ENCODE measurements around the gene ADA.
"Not testable (repeated sequence)": the region's sequence is repeated elsewhere in the genome, so short reads cannot be mapped to it uniquely, and the experiment has no call there.

ADA gene

DNA sequence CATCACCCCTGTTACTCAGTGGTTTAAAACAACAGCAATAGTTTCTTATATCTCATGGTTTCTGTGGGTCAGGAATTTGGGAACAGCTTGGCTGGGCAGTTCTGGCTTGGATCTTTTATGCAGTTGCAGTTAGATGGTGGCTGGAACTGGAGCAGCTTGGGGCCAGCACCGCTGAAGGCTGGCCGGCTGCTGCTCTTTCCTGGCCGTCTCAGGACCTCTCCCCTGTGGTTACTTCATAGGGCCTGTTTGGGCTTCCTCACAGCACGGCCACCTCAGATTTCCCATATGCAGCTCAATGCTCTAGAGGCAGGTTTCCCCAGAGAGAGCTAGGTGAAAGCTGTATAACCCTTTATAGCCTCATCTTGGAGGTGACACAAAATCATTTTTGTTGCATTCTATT lies 53.6 kb downstream of the ADA start:
- no peak for DNase-seq

DNA sequence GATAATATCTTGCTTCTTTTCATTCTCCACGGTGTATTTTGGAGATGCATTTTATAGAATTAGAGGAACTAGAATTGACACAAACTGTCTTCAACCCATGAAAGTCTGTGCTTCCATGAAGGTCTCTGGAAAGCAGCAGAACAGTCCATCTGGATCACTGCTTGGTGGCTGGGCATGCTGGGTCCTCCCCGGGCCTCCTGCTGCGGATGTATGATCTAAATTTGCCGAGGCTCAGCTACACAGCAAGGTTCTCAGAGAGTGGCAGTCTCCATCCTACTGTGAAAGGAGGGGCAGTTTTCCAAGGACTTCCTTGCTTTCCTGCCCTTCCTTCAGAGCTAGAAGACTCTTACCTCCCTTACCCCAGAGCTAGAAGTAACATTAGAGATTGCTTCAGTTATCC lies 54.0 kb downstream of the ADA start:
- DNase-seq: no peak

DNA sequence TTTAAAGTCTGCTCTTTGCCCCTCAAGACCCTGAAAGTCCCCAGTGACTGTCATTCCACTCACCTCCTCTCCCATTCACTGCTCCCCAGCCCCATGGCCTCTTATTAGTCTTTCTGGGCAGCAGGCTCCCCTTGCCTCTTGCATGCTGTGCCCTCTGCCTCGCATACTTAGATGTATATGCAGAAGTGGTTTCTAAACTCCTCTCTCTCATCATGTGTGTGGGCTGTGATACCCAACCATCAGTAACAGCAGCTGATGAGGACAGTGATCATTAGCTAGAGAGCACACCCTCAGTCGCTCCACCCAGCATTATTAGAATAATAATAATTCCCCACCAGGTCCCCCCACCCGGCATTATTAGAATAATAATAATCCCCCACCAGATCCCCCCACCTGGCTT lies 54.6 kb downstream of the ADA start:
- no peak for DNase-seq

DNA sequence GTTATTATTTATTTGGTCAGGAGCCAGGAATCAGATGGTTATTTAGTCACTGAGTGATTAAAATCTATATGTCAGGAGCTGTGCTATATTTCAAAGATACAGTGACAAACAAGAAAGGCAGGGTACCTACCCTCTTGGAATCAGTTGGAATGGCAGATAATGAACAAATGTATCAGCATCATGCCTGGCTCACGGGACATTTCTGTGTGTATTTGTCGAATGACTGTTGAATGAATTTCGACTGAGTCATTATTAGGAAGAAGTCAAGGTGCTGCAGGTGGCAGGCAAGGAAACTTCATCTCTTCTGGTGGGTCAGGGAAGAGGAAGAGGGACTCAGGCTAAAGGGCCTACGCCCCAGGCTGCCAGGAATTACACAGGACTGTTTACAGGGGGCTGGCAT lies 55.5 kb downstream of the ADA start:
- no peak for DNase-seq

DNA sequence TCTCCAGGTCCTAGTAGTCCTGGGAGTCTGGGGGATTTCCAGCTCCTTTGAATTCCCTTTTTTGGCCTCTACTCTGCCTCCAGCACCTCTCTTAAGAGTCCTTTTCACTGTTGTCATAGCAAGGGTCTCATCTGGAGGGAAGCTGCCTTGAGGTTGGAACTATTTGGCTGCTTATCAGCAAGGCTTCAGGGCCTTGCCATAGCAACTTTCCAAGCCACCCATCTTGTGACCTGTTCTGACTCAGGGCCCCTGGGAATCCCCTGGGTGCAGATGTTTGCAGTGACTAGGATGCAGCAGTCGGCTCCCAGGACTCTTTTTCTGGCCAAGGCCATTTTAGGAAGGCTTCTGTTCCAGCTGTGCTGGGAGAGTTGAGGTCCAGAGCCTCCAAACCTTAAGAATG lies 56.8 kb downstream of the ADA start:
- no peak for DNase-seq

DNA sequence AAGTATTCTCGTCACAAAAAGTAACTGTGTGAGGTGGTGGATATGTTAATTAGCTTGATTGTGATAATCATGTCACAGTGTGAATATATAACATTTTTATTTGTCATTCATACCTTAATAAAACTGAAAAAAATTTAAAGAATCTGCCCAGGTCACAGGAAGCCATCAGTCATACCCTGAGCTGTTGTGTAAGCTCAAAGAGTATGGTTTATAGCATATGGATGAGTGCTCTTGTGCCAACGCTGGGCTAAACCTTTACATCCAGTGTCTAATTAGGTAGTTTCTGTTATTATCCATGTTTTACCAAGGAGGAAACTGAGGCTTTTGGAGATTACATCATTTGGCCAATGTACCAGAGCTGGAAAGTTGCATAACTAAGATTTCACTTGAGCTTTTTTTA lies 57.7 kb downstream of the ADA start:
- no peak for DNase-seq

DNA sequence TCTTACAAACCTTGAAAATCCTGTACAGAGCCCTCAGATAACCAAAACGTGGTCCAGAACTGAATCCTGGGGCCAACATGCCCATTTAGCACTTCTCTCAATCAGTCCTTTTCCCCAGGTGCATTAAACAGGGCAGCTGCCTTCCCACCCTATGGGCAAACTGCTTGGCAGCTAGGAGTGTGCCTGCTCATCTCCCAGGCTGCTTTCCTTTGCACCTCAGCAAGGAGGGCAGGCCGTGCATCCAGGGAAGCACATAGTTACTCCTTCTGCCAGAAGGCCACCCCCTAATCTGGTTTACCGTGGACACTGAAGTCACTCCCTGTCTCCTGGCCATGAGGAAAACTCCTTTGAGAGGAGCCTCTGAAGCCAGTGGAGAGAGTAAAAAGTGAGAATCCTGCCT lies 59.1 kb downstream of the ADA start:
- DNase-seq: no peak

DNA sequence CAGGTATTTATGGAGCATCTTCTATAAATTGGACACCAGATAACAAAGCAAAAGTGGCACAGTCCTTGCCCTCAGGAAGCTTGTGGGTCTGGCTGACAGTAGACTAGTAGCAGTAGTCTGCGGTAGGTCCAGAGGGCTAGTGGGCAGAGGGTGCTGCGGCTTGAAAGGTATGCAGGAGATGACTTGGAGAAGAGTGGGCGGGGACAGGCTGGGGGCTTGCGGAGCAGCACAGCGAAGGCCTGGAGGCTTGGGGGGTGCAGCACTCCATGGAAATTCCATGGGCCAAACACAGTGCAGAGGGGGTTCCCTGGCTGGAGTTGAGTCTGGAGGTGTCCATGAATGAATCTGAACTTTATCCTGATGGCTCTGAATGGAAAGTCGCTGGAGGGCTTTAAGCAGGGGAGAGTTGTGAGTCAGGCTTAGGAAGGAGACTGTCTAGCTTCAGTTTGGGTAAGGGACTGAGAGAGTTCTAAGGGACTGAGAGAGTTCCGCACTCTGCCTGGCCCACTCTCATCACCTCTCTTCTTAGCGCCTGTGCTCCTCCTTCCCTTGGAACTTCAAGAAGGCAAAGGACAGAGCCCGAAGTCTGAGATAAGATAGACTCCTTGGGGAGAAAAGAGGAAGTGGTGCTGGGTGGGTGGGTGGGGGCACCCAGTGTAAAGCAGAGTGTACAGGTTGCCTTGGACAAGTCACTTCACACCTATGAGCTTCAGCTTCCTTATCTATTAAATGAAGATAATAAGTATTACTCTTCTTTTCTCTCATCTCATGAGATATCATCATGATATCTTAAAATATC lies 60.3 kb downstream of the ADA start:
- DNase-seq: no peak

DNA sequence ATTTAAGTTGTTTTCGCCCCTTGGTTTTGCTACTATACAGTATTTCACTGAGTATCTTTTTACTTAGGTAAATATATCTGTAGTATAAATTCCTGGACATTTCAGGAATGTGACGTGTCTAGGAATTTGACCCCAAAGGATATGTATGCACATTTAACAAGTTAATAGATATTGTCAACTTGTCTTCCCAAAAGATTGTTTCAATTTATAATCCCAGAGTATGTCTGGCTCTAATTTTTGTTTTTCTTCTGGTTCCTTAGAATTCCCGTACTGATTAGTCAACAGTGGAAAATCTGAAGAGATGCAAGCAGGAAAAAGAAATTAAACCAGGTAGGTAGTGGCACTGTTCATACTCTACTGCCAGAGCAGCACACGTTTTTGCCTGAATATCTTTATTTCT lies 62.0 kb downstream of the ADA start:
- DNase-seq: no peak

DNA sequence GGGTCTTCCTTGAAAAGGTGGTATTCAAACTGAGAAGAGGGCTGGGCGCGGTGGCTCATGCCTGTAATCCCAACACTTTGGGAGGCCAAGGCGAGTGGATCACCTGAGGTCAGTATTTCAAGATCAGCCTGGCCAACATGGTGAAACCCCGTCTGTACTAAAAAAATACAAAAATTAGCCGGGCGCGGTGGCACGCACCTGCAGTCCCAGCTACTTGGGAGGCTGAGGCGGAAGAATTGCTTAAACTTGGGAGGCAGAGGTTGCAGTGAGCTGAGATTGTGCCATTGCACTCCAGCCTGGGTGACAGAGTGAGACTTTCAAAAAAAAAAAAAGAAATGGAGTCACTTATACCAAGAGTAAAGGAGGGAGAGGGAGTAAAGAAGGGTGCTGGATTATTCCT lies 63.2 kb downstream of the ADA start:
- not testable (repeated sequence) for DNase-seq

DNA sequence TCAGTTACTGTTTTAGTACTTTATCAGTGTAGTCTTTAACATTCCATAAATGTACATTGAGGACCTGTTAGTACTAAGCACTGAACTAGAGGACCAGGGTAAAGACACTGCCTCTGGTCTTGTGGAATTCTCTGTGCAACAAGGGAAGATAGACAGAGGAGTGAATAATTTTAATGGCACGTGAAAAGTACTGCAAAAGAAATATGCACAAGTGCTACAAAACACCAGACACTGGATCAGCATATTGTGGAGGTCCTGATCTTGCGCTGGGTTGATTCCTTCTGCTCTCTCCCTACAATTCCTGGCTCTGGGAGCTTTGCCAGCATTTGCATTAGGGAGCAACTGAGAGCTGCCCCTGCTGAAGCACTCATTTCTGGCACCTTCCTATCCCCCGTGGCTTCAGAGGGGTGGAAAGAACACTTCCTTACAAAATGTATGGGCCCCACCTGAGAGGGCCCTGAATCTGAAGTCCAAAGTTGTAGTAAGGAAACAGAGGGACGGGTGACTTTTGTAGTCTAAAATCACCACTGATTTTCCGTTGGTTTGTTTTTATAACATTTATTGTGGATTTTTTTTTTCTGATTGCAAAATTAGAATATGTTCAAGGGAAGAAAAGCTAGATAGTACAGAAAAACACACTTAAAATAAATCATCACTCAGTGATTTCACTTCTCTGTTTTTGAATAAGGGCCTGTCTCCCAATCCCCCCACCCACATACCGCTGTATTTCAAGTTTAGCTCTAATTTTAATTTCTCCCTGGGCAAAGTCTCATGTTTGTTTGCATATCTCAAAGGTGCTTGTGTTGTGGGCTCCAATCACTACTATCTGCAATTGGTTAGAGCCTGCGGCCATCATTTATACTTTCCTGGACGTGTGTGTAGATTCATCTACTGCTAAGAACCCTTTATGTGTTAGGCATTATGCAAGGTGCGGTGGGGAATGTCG lies 64.2 kb downstream of the ADA start:
- peak; percentile 5 for DNase-seq

DNA sequence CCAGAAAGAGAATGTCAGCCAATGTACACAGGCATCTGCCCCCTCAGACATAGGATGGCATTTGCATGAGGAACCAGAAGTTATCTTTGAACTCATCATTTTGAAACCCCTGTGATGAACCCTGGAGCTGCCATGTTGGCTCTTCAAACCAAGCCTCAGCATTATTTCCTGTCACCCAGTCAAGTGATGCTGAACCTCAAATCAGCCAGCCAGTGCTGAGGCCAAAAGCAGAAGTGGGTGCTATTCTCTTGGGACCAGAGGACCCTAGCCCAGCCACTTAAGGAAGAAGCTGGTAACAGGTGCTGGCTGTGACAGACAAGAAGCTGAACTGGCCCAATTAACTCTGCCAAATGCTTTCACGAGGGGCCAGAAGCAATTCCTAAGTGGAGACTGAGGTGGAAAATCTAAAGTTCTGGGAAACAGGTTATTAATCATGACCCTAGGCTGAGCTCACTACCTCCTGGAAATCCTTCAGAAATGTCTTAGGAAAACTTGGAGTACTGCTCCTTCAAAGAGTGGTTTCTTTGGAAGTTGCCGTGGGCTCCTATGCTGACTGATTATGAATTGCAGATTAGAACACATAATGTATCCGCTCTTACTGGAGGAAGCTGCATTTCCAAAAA lies 65.1 kb downstream of the ADA start:
- no peak for DNase-seq

DNA sequence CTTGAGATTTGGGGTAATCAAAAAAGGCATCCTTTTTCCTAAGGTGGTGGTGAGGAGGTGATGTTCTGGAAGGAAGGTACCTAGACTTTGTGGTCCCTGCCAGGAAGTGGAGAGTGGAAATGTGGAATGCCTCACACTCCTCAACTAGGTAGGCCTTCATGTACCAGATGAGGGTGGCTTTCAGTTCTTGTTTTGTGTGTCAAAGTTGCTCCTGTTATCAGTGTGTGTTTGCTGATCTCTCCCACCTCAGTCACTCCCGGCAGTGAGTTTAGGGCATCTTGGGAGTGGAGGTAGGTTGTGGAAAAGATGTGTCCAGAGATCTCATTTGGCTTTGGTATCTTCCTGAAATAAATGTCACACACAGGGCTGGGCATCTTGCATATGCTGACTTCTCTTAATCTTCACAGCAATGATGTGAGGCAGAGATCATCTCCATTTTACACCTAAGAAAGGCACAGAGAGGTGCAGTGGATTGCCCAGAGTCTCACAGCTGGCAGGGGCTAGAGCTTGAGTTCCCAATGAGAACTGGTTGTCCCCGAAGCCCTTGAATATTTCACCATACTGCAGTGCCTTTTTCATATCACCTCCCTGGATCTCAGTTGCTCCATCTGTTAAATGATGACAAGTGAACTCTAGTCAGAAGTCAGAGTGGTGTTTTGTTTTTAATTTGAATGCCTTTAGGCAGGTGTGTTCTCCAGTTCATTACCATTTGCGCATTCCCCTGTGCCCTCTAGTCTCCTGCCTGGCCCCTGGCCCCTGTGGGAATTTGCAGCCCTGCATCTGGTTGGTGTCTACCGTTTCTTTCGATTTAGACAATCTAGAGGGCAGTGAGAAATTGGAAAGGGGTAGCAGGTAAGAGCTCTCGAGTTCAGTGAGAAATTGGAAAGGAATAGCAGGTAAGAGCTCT lies 66.2 kb downstream of the ADA start:
- DNase-seq: peak; percentile 71

DNA sequence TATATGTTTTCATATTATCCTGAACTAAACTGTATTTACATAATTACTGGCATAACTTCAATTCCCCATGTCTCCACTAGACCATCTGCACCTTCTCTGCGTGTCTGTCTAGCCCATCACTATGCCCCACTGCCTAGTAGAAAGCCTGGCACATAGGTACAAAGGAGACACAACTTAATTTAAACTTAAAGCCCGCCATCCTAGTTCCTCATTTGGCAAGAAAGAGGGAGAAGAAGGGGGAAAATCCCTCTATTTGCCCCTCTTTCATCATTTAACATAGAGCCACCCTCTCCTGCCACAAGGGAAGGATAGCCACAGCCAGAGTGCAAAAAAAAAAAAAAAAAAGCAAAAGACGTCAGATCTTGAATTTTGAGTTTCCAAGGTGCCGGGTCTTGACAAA lies 67.3 kb downstream of the ADA start:
- no peak for DNase-seq

DNA sequence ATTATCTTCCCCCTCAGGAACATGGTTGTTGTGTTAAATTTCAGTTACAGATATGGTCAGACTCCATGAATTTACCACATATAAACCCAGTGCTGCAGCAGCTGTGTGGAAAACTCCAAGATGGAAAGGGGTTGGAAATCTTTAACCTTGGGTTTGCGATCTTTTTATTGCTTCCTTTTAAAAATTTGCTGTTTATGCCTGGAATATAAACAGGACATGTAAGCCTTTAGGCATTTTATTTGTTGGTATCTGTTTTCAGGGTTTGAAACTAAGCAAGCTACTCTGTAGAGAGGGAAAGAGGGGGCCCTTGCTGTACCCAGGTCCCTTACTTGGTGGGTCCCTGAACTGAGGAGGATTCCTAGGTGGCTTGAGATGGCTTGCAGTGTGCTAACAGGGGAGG lies 68.3 kb downstream of the ADA start:
- no peak for DNase-seq

DNA sequence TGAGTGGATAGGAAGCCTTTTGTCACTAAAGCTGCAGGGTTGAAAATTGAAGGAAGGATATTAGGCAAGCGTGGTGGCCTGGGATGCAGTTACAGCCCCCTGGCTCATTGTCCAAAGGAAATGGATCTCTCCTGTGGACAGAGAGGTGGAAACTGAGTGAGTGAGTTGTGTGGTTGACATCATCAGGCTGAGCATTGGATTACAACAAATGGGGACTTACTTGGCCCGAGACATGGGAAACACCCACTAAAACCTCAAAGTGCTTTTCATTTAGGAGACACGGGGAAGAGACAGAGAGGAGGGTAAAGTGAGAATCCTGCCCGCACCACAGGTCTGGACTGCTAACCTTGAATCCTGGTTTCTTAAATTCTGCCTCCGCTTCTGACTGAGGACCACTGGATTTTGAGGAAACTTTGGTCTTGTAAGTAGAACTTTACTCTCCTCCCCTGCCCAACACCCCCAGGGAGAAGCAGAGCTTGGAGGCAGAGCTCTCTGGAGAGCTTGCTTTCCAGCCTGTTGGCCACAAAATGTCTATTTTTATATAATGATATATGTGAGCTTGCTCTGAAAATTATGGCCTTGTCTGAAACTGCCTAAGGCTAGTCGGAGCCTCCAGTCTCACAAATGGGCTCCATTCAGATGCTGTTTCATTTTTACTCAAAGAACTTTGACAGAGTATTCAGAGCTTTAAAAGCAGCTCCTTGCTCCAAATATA lies 69.0 kb downstream of the ADA start, which contains the start of gene PKIG:
TSS of gene PKIG (plus strand) at position 269 of the 715 bp plus-strand sequence. CDS start 31,978 bp downstream, outside the sequence.
- DNase-seq: no peak

DNA sequence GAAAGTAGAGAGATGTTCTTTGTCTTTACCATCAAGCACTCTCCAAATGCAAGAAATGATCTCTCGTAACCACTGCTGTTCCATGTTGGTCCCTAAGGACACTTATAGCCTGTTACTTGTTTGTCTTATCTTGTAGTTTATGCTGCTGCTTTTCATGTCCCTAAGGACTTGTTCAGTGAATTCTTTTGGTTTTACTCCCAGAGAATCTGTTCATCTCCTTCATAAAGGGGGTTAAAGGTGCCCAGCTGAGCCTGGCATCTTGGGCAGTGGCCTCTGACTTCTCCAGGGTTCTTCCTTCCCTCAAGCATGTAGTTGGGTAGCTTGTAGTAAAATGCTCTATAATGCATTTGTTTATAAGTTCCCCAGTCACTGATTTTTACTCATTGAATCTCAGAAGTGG lies 70.0 kb downstream of the ADA start:
- no peak for DNase-seq

DNA sequence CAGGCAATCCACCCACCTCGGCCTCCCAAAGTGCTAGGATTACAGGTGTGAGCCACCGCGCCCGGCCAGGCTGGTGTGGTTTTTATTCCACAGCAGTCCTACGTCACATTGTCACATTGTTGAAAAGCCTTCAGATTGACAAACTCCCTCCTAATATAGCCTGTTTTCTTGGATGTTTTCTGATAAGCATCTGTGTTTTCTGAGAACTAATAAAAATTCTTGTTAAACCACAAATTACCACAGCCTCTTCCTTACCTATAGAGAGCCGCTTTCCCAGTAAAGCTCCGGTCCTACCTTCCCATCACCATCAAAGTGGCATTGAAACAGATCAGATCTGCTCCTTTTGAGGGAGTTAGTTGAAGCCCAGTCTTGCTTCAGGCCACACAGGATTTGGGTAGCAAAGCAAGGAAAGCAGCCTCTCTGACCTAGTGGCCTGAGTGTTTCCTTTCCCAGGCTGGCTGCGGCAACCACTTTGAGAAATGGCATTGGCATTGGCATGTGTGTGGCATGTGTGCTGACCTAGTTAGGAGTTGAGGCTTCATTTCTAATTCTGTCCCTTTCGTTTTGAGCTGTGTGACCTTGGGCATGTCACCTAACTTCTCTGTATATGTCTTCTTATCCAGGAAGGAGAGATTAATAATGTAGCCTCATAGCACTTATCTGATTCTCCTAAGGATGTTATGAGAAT lies 70.8 kb downstream of the ADA start:
- no peak for DNase-seq

DNA sequence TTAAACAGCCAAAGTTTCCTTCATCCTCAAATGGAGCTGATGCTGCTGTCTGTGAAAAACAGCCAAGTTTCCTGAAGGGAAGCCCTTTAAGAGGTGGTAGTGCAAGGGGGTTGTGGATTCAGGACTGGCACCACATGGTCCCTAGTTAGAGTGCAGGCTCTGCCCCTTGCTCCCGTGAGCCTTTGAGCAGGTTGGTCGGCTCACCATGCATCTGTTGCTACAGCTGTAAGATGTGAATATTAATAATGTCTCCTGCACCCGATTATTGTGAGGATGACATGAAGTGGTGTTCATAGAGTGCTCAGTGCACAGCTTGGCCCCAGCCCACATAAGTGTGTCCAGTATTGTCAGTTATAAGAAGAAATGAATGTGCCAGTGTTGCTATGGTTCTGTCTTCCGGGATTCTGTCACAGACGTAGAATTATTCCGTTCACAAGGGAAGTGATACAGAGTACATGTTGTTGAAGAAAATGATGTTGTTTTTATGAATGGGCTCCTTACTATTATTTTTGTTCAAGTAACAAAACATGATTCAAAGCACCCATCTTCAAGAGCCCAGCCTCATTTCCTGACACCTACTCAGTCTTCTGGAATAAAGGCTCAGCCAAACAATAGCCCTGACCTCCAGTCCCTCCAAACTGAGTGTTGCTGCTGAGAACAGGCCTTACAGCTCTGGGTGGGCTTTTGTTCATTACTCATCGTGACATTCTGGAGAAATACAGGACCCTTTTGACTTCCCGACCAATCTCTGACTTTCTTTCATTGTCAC lies 72.0 kb downstream of the ADA start:
- DNase-seq: no peak

DNA sequence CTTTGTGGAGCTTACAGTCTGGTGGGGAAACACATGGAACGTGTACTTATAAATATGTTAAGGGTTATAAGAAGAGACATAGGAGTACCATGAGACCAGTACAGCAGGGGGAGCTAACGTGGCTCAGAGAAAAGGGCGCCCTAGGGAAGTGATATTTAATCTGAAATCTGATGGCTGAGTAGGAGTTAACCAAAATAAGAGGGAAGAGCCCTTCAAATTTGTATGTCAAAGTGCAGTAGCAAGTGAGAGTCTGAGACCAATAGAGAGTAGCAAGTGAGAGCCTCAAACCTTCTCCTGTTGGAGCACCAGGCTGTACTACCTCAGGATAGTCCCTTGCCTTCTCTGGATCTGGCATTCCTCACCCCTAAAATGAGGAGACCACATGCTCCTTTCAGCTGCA lies 75.2 kb downstream of the ADA start:
- DNase-seq: no peak
